ENCODE data around the gene CGB8.
"Not testable (repeated sequence)": the region's sequence is repeated elsewhere in the genome, so short reads cannot be mapped to it uniquely, and the experiment has no call there.

Gene CGB8

DNA sequence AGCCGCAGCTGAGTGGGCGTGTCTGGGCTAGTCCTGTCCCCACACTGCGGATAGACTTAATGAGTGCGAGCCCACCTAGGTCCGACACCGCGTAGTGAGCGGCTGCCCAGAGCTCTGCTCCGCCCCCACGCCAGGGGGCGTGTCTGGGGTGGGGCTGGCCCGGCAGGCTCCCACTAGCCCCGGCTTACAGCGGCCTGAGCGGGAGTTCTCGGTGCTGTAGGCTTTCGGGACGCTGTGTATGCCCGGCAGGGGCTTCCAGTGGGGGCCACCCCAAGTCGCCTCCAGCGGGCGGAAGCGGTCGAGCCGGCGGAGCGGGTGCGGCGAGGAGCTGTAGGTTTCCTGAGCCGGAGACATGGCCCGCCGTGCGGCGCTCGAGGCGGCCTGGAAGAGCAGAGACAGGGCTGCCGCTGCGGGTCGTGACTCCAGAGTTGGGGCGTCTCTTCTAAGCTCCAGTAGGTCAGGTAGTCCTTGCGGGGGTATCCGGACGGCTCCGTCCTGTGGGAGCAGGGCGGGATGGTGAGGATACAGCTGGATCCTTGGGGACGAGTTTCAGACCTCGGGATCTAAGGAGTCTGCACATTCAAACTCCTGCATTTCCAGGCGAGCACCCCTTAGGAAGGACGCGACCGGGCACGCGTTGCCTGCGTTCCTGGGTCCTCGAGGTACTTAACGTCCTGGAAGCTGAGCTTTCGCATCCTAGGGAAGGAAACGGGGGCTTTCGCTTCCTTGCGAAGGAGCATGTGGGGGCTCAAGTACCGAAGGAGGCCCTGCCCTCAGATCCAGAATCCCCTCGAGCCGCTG is 7.4 kb upstream of the CGB8 start:
- DNase-seq (ENCODE audit: low read depth), result no peak
- peak overlapping the region; percentile 53 for H3K4me3 ChIP-seq (ENCODE audit: low read length)
- TF ChIP-seq, protein P1, sequence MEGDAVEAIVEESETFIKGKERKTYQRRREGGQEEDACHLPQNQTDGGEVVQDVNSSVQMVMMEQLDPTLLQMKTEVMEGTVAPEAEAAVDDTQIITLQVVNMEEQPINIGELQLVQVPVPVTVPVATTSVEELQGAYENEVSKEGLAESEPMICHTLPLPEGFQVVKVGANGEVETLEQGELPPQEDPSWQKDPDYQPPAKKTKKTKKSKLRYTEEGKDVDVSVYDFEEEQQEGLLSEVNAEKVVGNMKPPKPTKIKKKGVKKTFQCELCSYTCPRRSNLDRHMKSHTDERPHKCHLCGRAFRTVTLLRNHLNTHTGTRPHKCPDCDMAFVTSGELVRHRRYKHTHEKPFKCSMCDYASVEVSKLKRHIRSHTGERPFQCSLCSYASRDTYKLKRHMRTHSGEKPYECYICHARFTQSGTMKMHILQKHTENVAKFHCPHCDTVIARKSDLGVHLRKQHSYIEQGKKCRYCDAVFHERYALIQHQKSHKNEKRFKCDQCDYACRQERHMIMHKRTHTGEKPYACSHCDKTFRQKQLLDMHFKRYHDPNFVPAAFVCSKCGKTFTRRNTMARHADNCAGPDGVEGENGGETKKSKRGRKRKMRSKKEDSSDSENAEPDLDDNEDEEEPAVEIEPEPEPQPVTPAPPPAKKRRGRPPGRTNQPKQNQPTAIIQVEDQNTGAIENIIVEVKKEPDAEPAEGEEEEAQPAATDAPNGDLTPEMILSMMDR (conservative IDR thresholded peaks at IDR 0.05; ENCODE audit: low read depth, low read length), result peak; percentile 43

DNA sequence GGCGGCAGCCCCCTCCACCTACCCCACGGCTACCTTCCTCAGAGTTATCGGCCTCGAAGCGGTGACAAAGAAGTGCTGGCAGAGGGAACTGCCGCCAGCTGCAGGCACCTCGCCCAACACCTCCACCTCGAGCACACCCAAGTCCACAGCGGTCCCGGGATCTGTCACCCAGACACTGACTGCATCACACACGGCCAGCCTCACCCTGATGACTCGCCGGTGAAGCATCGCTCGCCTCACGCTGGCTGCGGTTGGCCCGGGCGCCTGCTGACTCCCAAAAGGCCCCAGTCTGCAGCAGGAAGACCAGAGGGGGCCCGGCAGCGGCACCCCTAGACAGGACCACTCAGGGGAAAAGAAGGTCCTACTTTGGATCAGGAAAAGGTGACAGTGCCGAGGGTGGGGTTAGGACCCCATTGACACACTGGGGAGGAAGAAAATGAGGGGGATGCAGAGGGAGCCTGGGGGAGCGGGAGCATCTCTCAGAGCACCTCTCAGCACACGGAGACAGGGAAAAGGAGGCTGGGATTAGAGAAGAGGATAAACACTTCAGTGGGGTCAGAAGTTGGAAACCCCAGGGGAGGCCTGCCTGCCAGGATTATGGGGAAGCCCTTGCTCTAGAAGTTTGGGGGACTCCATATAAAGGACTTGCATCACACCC is 1.6 kb upstream of the CGB8 start:
- DNase-seq (ENCODE audit: low read depth), result not testable (repeated sequence)

DNA sequence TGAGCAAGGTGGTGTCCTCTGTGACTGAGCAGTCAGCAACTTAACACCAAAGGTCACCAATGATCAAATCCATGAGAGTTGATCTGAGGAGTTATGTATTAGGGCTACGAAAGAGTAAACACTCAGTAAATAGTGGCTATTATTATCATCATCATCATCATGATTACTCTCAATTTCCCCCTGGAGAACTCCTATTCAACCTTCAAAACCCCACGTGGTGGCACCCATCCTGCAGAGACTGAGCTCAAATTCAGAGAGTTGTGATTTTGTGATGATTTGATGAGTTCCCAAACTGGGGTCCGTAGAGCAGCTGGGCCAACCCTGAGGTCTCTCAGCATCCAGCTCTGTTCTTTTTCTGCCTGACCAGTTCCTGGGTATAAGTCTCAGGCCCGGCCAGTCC is 923 bp upstream of the CGB8 start:
- H3K4me3 ChIP-seq (ENCODE audit: low read length), result not testable (repeated sequence)

More for the DNA sequence above, 1.6 kb upstream of the CGB8 start:
- not testable (repeated sequence) for H3K4me3 ChIP-seq (ENCODE audit: low read length)

DNA sequence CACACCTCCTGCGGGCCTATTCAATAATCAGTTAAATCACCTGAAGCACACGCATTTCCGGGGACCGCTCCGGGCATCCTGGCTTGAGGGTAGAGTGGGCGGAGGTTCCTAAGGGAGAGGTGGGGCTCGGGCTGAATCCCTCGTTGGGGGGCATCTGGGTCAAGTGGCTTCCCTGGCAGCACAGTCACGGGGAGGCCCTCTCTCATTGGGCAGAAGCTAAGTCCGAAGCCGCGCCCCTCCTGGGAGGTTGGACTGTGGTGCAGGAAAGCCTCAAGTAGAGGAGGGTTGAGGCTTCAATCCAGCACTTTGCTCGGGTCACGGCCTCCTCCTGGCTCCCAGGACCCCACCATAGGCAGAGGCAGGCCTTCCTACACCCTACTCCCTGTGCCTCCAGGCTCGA is 5.4 kb downstream of the CGB8 start, which contains the start of gene CGB5:
CGB5 (plus strand) TSS at position 301 of the 400 bp plus-strand sequence. CDS start 362 bp downstream, outside the sequence.
- not testable (repeated sequence) for H3K4me3 ChIP-seq (ENCODE audit: low read length); DNase-seq (ENCODE audit: low read depth)

More for the DNA sequence above, 923 bp upstream of the CGB8 start:
- not testable (repeated sequence) for DNase-seq (ENCODE audit: low read depth)

DNA sequence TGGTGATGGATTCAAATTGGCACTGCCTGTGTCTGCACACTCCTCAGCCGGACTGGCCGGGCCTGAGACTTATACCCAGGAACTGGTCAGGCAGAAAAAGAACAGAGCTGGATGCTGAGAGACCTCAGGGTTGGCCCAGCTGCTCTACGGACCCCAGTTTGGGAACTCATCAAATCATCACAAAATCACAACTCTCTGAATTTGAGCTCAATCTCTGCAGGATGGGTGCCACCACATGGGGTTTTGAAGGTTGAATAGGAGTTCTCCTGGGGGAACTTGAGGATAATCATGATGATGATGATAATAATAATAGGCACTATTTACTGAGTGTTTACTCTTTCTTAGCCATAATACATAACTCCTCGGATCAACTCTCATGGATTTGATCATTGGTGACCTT is 6.2 kb downstream of the CGB8 start:
- DNase-seq (ENCODE audit: low read depth); H3K4me3 ChIP-seq (ENCODE audit: low read length): not testable (repeated sequence)

DNA sequence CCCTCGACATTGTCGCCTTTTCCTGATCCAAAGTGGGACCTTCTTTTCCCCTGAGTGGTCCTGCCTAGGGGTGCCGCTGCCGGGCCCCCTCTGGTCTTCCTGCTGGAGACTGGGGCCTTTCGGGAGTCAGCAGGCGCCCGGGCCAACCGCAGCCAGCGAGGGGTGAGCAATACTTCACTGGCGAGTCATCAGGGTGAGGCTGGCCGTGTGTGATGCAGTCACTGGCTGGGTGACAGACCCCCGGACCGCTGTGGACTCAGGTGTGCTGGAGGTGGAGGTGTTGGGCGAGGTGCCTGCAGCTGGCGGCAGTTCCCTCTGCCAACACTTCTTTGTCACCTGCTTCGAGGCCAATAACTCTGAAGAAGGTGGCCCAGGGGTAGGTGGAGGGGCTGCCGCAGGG is 6.7 kb downstream of the CGB8 start:
- DNase-seq (ENCODE audit: low read depth), result no peak
- TF ChIP-seq, protein P1 (conservative IDR thresholded peaks at IDR 0.05; ENCODE audit: low read depth, low read length), result no peak
- H3K4me3 ChIP-seq (ENCODE audit: low read length), result no peak overlapping the region

DNA sequence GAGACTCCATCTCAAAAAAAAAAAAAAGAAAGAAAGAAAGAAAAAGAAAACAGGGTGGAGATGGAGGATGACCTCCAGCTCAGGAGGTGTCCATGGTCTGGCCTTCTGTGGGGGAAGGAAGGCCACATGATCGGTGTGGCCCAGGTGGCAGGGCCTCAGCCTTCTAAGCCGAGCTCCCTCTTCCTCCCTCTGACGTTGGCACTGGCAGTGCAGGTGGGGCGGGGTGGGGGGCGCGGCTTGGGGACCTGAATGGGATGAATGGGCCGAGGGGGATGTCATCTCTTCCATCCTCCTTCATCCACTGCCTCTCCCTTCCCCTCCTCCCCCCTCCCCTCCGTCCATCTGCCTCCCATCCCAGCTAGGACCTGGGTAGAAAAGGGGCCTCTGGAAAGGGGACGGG is 9.2 kb downstream of the CGB8 start:
- not testable (repeated sequence) for H3K4me3 ChIP-seq (ENCODE audit: low read length); DNase-seq (ENCODE audit: low read depth)

DNA sequence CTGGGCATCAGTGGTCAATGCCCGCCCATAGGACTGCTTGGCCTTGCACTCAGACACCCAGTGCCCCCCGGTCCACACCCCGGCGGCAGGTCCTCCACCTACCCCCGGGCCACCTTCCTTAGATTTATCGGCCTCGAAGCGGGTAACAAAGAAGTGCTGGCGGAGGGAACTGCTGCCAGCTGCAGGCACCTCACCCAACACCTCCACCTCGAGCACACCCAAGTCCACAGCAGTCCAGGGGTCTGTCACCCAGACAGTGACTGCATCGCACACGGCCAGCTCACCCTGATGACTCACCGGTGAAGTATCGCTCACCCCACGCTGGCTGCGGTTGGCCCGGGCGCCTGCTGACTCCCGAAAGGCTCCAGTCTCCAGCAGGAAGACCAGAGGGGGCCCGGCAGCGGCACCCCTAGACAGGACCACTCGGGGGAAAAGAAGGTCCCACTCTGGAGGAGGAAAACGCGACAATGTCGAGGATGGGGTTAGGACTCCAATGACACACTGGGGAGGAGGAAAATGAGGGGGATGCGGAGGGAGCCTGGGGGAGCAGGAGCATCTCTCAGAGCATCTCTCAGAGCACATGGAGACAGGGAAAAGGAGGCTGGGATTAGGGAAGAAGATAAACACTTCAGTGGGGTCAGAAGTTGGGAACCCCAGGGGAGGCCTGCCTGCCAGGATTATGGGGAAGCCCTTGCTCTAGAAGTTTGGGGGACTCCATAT is 10.2 kb downstream of the CGB8 start:
- DNase-seq (ENCODE audit: low read depth); H3K4me3 ChIP-seq (ENCODE audit: low read length): not testable (repeated sequence)

DNA sequence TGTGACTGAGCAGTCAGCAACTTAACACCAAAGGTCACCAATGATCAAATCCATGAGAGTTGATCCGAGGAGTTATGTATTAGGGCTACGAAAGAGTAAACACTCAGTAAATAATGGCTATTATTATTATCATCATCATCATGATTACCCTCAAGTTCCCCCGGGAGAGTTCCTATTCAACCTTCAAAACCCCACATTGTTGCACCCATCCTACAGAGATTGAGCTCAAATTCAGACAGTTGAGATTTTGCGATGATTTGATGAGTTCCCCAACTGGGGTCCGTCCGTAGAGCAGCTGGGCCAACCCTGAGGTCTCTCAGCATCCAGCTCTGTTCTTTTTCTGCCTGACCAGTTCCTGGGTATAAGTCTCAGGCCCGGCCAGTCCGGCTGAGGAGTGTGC is 10.8 kb downstream of the CGB8 start:
- H3K4me3 ChIP-seq (ENCODE audit: low read length), result not testable (repeated sequence)

DNA sequence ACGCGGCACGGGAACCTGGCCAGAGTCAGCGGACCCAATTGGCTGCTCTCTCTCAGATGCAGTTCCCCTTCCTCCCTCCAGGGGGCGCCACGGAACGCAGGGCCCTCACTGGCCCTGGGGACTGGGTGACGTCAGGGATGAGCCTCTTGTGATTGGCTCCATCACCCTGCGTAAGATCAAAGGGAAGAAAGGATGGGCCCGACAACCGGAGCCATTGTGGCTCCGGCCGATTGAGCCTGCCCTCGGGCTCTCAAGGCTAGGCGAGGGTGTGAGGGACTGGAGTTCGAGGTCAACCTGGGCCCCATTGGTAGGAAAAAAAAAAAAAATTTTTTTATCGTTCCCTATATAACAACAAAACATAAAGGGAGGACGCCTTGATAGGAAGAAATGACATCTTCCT is 12.1 kb downstream of the CGB8 start, which contains the start of gene CGB1:
CGB1 (minus strand) TSS at position 81 of the 400 bp plus-strand sequence. CDS start 184 bp downstream, outside the sequence.
- TF ChIP-seq, protein P1 (conservative IDR thresholded peaks at IDR 0.05; ENCODE audit: low read depth, low read length), result peak; percentile 52
- not testable (repeated sequence) for H3K4me3 ChIP-seq (ENCODE audit: low read length); DNase-seq (ENCODE audit: low read depth)

More for the DNA sequence above, 10.8 kb downstream of the CGB8 start:
- not testable (repeated sequence) for DNase-seq (ENCODE audit: low read depth)
